ENCODE measurements around the gene POLR2J. TPM values are rescaled to one million over a fixed set of nuclear protein-coding genes. Genes with fewer than 3 reads are reported as not detected.
A peak's percentile ranks its signal among the peaks of the same experiment; 100 is the strongest.

POLR2J gene
- total RNA-seq, 5 donors from 2014 or later (not counting 1 experiment from before 2014, with no cell fraction given): 35.2 to 53.7 (median 42.3) TPM

DNA sequence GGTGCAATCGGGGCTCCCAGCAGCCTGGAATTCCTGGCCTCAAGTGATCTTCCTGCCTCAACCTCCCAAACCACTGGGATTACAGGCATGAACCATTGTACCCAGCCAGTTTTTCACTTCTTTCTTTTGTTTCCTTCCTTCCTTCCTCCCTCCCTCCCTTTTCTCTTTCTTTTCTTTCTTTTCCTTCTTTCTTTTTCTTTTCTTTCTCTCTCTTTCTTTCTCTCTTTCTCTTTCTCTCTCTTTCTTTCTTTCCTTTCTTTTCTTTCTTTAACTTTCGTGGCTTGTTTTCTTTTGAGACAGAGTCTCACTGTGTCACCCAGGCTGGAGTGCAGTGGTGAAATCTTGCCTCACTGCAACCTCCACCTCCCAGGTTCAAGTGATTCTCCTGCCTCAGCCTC, 33.0 kb downstream of the POLR2J start:
- Mint-ChIP-seq H3K27ac (no peak overlapping the region), H3K4me1 (peaks cover 0 to 6% (median 4%) of the 10 kb centered on the region in 3 donors), H3K4me3 (no peak overlapping the region), H3K27me3 (no peaks in the 10 kb centered on the region), H3K9me3 (no peaks in the 10 kb centered on the region), H3K36me3 (peaks cover 16% of the 10 kb centered on the region)
- Histone ChIP-seq H3K36me3 (ENCODE audit: control insufficient read depth in 2 of 2, extremely low read depth in 1 of 2, insufficient read depth in 1 of 2, low read length in 1 of 2) (peaks cover 11 to 23% of the 10 kb centered on the region in 2 donors), H3K4me1 (ENCODE audit: control insufficient read depth in 1 of 2, extremely low read depth in 1 of 2, insufficient read depth in 2 of 2, low read length in 2 of 2) (peaks cover 0 to 3% of the 10 kb centered on the region in 2 experiments), H3K27ac (ENCODE audit: low read length) (no peak overlapping the region), H3K27me3 (replicated peaks in 1 of 2; ENCODE audit: control insufficient read depth in 2 of 2, extremely low read depth in 1 of 2, insufficient read depth in 2 of 2, low read length in 1 of 2) (no peaks in the 10 kb centered on the region), H3K4me3 (ENCODE audit: control insufficient read depth in 1 of 2, extremely low read depth in 1 of 2, low read length in 1 of 2) (no peak overlapping the region), H3K9me3 (no peaks in the 10 kb centered on the region)
- ChIA-PET CTCF (interaction anchor here in 1 of 2 donors (0.7 kb wide), 1 partner anchor 19 kb away, joined by 5 read pairs; no protein-coding TSS in a partner anchor), POLR2A (no interaction called here)
- 100% methylated on average over 1 of the region's 2 CpGs for WGBS (ENCODE audit: insufficient coverage)
- DNase-seq (no peak), ATAC-seq (replicated peaks in 1 of 4) (no peak)

DNA sequence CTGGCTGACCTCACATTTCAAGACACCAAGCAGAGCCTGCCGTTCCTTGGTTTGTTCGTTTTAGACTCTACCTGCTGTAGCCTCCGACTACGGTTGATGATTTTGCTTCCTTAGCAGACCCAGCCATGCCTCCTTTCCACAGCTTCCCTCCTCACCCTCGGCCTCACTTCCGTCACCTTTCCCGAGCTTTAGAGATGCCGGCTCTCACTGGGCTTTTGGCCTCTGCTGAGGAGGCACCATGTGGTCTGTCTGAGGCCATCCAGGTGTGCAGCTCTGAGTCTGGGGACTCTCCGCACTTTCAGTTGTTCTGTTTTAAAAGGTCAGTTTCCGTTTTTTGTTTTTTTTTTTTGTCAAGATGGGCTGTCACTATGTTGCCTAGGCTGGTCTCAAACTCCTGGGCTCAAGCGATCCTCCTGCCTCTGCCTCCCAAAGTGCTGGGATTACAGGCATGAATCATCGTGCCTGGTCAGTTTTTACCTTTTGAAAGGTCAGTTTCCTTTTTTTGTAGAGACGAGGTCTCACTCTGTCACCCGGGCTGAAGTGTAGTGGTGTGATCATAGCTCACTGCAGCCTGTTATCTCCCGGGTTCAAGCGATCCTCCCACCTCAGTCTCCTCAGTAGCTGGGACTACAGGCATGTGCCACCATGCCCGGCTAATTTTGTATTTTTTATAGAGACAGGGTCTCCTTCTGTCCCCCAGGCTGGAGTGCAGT, 33.6 kb downstream of the POLR2J start:
- H3K4me3 Mint-ChIP-seq: no peak overlapping the region
- CTCF ChIA-PET: interaction anchor here in 1 of 2 donors (1.5 kb wide), 1 partner anchor 41 kb away, joined by 3 read pairs; no protein-coding TSS in a partner anchor

DNA sequence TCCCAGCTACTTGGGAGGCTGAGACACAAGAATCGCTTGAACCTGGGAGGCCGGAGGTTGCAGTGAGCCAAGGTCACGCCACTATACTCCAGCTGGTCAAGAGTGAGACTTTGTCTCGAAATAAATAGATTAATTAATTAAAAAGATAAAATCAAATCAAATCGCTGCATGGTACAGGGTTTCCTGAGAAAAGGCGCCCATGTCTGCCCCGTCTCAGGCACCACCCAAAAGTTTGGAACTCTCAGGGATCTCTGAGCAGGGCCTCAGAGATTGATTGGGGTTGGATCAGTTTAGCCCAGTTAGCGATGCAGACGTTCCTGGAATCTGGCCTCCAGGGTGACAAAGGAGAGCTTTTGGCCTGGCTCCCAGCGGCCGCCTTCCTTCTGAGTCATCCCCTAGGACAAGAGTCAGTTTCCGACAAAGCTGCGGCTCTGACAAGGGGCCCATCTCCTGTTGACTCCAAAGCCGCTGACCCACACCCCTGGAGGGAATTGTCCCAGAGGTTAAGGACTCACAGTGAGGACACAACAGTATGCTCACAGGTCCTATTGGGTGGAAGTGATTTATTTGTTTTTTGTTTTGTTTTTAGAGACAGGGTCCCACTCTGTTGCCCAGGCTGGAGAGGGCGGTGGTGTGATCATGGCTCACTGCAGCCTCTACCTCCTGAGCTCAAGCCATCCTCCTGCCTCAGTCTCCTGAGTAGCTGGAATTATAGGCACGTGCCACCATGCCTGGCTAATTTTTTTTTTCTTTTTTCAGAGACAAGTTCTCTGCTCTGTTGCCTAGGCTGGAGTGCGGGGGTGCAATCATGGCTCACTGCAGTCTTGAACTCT, 38.5 kb downstream of the POLR2J start:
- Mint-ChIP-seq H3K4me1 (peaks cover 3 to 13% (median 13%) of the 10 kb centered on the region in 3 donors), H3K27me3 (no peaks in the 10 kb centered on the region), H3K4me3 (no peak overlapping the region), H3K36me3 (peaks cover 22% of the 10 kb centered on the region), H3K27ac (no peak overlapping the region), H3K9me3 (no peaks in the 10 kb centered on the region)
- Histone ChIP-seq H3K27me3 (replicated peaks in 1 of 2; ENCODE audit: control insufficient read depth in 2 of 2, extremely low read depth in 1 of 2, insufficient read depth in 2 of 2, low read length in 1 of 2) (no peaks in the 10 kb centered on the region), H3K27ac (ENCODE audit: low read length) (no peak overlapping the region), H3K36me3 (ENCODE audit: control insufficient read depth in 2 of 2, extremely low read depth in 1 of 2, insufficient read depth in 1 of 2, low read length in 1 of 2) (peaks cover 7 to 25% of the 10 kb centered on the region in 2 donors), H3K4me1 (ENCODE audit: control insufficient read depth in 1 of 2, extremely low read depth in 1 of 2, insufficient read depth in 2 of 2, low read length in 2 of 2) (no peaks in the 10 kb centered on the region), H3K4me3 (ENCODE audit: control insufficient read depth in 1 of 2, extremely low read depth in 1 of 2, low read length in 1 of 2) (no peak overlapping the region), H3K9me3 (no peaks in the 10 kb centered on the region)
- CTCF ChIA-PET: interaction anchor here in 1 of 2 donors (0.6 to 1.1 kb wide), 2 partner anchors 27 to 36 kb away, joined by 3 read pairs; no protein-coding TSS in a partner anchor
- 96% methylated on average over 7 of the region's 17 CpGs for WGBS (ENCODE audit: insufficient coverage)
- POLR2A ChIA-PET: no interaction called here
- no peak for ATAC-seq (replicated peaks in 1 of 4)
- DNase-seq: no peak

More for the DNA sequence above, 33.6 kb downstream of the POLR2J start:
- H3K4me1 ChIP-seq (ENCODE audit: control insufficient read depth in 1 of 2, extremely low read depth in 1 of 2, insufficient read depth in 2 of 2, low read length in 2 of 2): peaks cover 0 to 1% of the 10 kb centered on the region in 2 experiments
- Mint-ChIP-seq H3K27ac (peak overlapping the region in 1 of 2 donors; percentile 13), H3K27me3 (no peaks in the 10 kb centered on the region), H3K4me1 (peaks cover 0 to 6% (median under 1%) of the 10 kb centered on the region in 3 donors), H3K36me3 (peaks cover 16% of the 10 kb centered on the region), H3K9me3 (no peaks in the 10 kb centered on the region)
- no peaks in the 10 kb centered on the region for H3K27me3 ChIP-seq (replicated peaks in 1 of 2; ENCODE audit: control insufficient read depth in 2 of 2, extremely low read depth in 1 of 2, insufficient read depth in 2 of 2, low read length in 1 of 2)
- H3K27ac ChIP-seq (ENCODE audit: low read length): no peak overlapping the region
- no peak for DNase-seq
- POLR2A ChIA-PET: no interaction called here
- no peak overlapping the region for H3K4me3 ChIP-seq (ENCODE audit: control insufficient read depth in 1 of 2, extremely low read depth in 1 of 2, low read length in 1 of 2)
- H3K36me3 ChIP-seq (ENCODE audit: control insufficient read depth in 2 of 2, extremely low read depth in 1 of 2, insufficient read depth in 1 of 2, low read length in 1 of 2): peaks cover 11 to 29% of the 10 kb centered on the region in 2 donors
- no peaks in the 10 kb centered on the region for H3K9me3 ChIP-seq
- 90% methylated on average over 12 of the region's 17 CpGs for WGBS (ENCODE audit: insufficient coverage)
- ATAC-seq (replicated peaks in 1 of 4): no peak

DNA sequence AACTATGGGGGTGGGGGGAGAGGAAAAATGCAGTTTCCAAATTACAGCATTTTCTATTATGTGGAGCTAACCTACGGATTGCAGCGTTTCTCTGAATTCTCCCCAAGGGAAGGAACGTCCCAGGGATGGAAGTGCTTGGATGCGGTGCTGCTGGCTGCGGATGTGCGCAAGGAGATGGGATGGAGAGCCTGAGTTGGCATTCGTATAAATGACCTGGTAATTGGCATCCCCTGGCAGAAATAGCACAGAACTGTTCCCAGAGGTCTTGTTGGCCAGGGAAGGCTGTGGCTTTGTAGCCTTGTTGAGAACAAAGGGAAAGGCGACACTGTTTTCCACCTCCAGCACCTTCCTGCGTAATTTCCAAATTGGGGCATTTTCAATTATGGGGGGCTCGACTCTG, 42.6 kb downstream of the POLR2J start:
- Histone ChIP-seq H3K27me3 (replicated peaks in 1 of 2; ENCODE audit: control insufficient read depth in 2 of 2, extremely low read depth in 1 of 2, insufficient read depth in 2 of 2, low read length in 1 of 2) (no peaks in the 10 kb centered on the region), H3K36me3 (ENCODE audit: control insufficient read depth in 2 of 2, extremely low read depth in 1 of 2, insufficient read depth in 1 of 2, low read length in 1 of 2) (peaks cover 3 to 22% of the 10 kb centered on the region in 2 donors), H3K4me3 (ENCODE audit: control insufficient read depth in 1 of 2, extremely low read depth in 1 of 2, low read length in 1 of 2) (no peak overlapping the region), H3K4me1 (ENCODE audit: control insufficient read depth in 1 of 2, extremely low read depth in 1 of 2, insufficient read depth in 2 of 2, low read length in 2 of 2) (peaks cover 22 to 36% of the 10 kb centered on the region in 2 experiments), H3K27ac (ENCODE audit: low read length) (no peak overlapping the region), H3K9me3 (no peaks in the 10 kb centered on the region)
- WGBS (ENCODE audit: insufficient coverage): 99% methylated on average over 5 of the region's 10 CpGs
- H3K4me1 Mint-ChIP-seq: peaks cover 30 to 38% (median 33%) of the 10 kb centered on the region in 3 donors
- H3K4me3 Mint-ChIP-seq: peak overlapping the region in 2 of 3 donors; percentile 28 to 84
- H3K36me3 Mint-ChIP-seq: peaks cover 12% of the 10 kb centered on the region
- CTCF ChIA-PET: no interaction called here
- ATAC-seq (replicated peaks in 1 of 4): no peak
- no peak overlapping the region for H3K27ac Mint-ChIP-seq
- no peak for DNase-seq
- POLR2A ChIA-PET: no interaction called here
- H3K27me3 Mint-ChIP-seq: no peaks in the 10 kb centered on the region
- H3K9me3 Mint-ChIP-seq: no peaks in the 10 kb centered on the region

DNA sequence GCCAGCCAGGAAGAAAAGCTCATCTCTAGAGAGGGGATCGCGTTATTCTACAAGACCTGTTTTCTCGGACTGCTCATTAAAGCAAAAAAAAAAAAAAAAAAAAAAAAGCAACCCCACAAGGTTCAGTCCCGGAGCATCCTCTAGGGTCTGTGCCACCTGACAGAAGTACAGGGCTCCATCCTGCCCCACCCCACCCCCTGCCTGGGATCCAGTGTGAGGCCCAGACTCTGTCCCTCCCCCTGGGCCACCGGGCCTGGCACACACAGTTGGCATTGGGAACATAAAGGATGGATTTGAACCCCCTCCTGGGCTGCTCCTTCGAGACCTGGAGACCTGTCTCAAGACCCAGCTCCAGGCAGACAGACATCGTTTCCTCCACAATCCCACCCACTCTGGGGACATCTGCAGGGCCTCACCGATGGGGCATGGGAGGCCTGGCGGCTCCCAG, 44.7 kb downstream of the POLR2J start:
- peak overlapping the region; percentile 79 to 84 (median 84) for H3K4me3 Mint-ChIP-seq
- POLR2A ChIA-PET: no interaction called here
- H3K36me3 Mint-ChIP-seq: peaks cover 10% of the 10 kb centered on the region
- peak in 5 of 35 experiments; percentile 23 to 36 (median 29) for DNase-seq
- 16% methylated on average over 5 of the region's 9 CpGs for WGBS (ENCODE audit: insufficient coverage)
- Histone ChIP-seq H3K36me3 (ENCODE audit: control insufficient read depth in 2 of 2, extremely low read depth in 1 of 2, insufficient read depth in 1 of 2, low read length in 1 of 2) (peaks cover 3 to 10% of the 10 kb centered on the region in 2 donors), H3K9me3 (no peaks in the 10 kb centered on the region), H3K4me1 (ENCODE audit: control insufficient read depth in 1 of 2, extremely low read depth in 1 of 2, insufficient read depth in 2 of 2, low read length in 2 of 2) (peaks cover 39 to 57% of the 10 kb centered on the region in 2 experiments), H3K4me3 (ENCODE audit: control insufficient read depth in 1 of 2, extremely low read depth in 1 of 2, low read length in 1 of 2) (peak overlapping the region; percentile 80 to 81), H3K27ac (ENCODE audit: low read length) (peak overlapping the region; percentile 61), H3K27me3 (replicated peaks in 1 of 2; ENCODE audit: control insufficient read depth in 2 of 2, extremely low read depth in 1 of 2, insufficient read depth in 2 of 2, low read length in 1 of 2) (no peaks in the 10 kb centered on the region)
- ATAC-seq (replicated peaks in 1 of 4): peak in 1 of 4 experiments; percentile 7
- peak overlapping the region; percentile 90 for H3K27ac Mint-ChIP-seq
- H3K4me1 Mint-ChIP-seq: peaks cover 49 to 58% (median 53%) of the 10 kb centered on the region in 3 donors
- CTCF ChIA-PET: interaction anchor here (0.6 to 2.1 kb wide), 4 partner anchors 8 to 1231 kb away, joined by 3 to 8 read pairs (median 4); no protein-coding TSS in a partner anchor
- no peaks in the 10 kb centered on the region for H3K9me3 Mint-ChIP-seq
- H3K27me3 Mint-ChIP-seq: no peaks in the 10 kb centered on the region
